ENCODE data around the gene CST6. TPM values are rescaled to one million over a fixed set of nuclear protein-coding genes. Genes with fewer than 3 reads are reported as not detected.

Gene CST6
- total RNA-seq, 1 donor from 2014 or later: not detected

GRCh38 chr11:66059966-66060680 is 48.3 kb downstream of the CST6 start:
- no peak for DNase-seq
- no peak for ATAC-seq (ENCODE audit: poor library complexity)
- intact Hi-C loops (cut with DNase I): no loop called here

GRCh38 chr11:66061268-66061667 is 49.5 kb downstream of the CST6 start:
- DNase-seq: no peak
- ATAC-seq (ENCODE audit: poor library complexity): no peak
- intact Hi-C loops (cut with DNase I): no loop called here

- DNase-seq (no peak), ATAC-seq (ENCODE audit: poor library complexity) (no peak)
- intact Hi-C loops (cut with DNase I): no loop called here
Observed at GRCh38 chr11:66062408-66062807, 50.6 kb downstream of the CST6 start.

Other genes starting within 250 kb of the CST6 start
- 6.5 TPM for gene AP5B1, start 231.0 kb upstream of the CST6 start, total RNA-seq
- gene OVOL1, start 224.9 kb upstream of the CST6 start, total RNA-seq: not detected
- not detected for gene SNX32, start 178.0 kb upstream of the CST6 start, total RNA-seq
- 288 TPM for gene CFL1, start 153.8 kb upstream of the CST6 start, total RNA-seq
- gene MUS81, start 151.6 kb upstream of the CST6 start, total RNA-seq: 30.7 TPM
- 80.0 TPM for gene EFEMP2, start 139.2 kb upstream of the CST6 start, total RNA-seq
- gene CTSW, start 132.2 kb upstream of the CST6 start, total RNA-seq: 0.73 TPM
- gene FIBP, start 123.5 kb upstream of the CST6 start, total RNA-seq: 37.7 TPM
- 27.9 TPM for gene CCDC85B, start 121.3 kb upstream of the CST6 start, total RNA-seq
- gene FOSL1, start 111.6 kb upstream of the CST6 start, total RNA-seq: 0.70 TPM
- 36.1 TPM for gene C11orf68, start 92.9 kb upstream of the CST6 start, total RNA-seq
- gene DRAP1, start 92.6 kb upstream of the CST6 start, total RNA-seq: 81.9 TPM
- not detected for gene TSGA10IP, start 66.5 kb upstream of the CST6 start, total RNA-seq
- 24.5 TPM for gene SART1, start 50.3 kb upstream of the CST6 start, total RNA-seq
- gene EIF1AD, start 9.9 kb upstream of the CST6 start, total RNA-seq: 20.1 TPM
- 256 TPM for gene BANF1, start 9.5 kb upstream of the CST6 start, total RNA-seq
- not detected for gene CATSPER1, start 14.5 kb downstream of the CST6 start, total RNA-seq
- 0.73 TPM for gene GAL3ST3, start 37.2 kb downstream of the CST6 start, total RNA-seq
- 61.2 TPM for gene SF3B2, start 40.4 kb downstream of the CST6 start, total RNA-seq
- 46.5 TPM for gene PACS1, start 58.3 kb downstream of the CST6 start, total RNA-seq
- gene KLC2, start 245.7 kb downstream of the CST6 start, total RNA-seq: 30.7 TPM

Data from Right ventricle myocardium superior (tissue), 1 donor.